GM10847 (cell line): ENCODE data around the gene IYD.

Source experiments
- POLR2A ChIP-seq: IDR thresholded peaks from 2 replicates; pipeline ENCODE4 v1.6.1; 2011; ENCODE audit not compliant: insufficient read length; ENCODE audit errors: extremely low read depth

The IYD gene

GRCh38 chr6:150368762-150369161 lies at the start of gene IYD:
TSS of gene IYD (plus strand) at chr6:150369012. CDS start at chr6:150369032, 20 bp downstream.
- TF ChIP-seq POLR2A, result no peak

- no peak for TF ChIP-seq POLR2A
Observed at GRCh38 chr6:150319924-150320323, 48.9 kb upstream of the IYD start.

GRCh38 chr6:150320442-150320841 lies 48.4 kb upstream of the IYD start:
- TF ChIP-seq POLR2A, result no peak

GRCh38 chr6:150322466-150322871 lies 46.3 kb upstream of the IYD start:
- TF ChIP-seq POLR2A, result no peak

GRCh38 chr6:150323205-150323604 lies 45.6 kb upstream of the IYD start:
- no peak for TF ChIP-seq POLR2A

GRCh38 chr6:150324044-150324443 lies 44.8 kb upstream of the IYD start:
- TF ChIP-seq POLR2A, result no peak

GRCh38 chr6:150325066-150325772 lies 43.6 kb upstream of the IYD start:
- no peak for TF ChIP-seq POLR2A

- no peak for TF ChIP-seq POLR2A
Observed at GRCh38 chr6:150327117-150327774, 41.6 kb upstream of the IYD start.

- no peak for TF ChIP-seq POLR2A
Observed at GRCh38 chr6:150328744-150329405, 39.9 kb upstream of the IYD start.

GRCh38 chr6:150331344-150331743 lies 37.5 kb upstream of the IYD start:
- TF ChIP-seq POLR2A, result no peak

- no peak for TF ChIP-seq POLR2A
Observed at GRCh38 chr6:150332939-150333584, 35.8 kb upstream of the IYD start.

GRCh38 chr6:150333585-150333941 lies 35.2 kb upstream of the IYD start:
- no peak for TF ChIP-seq POLR2A

- TF ChIP-seq POLR2A, result no peak
Observed at GRCh38 chr6:150334790-150335783, 33.7 kb upstream of the IYD start.

GRCh38 chr6:150336299-150336698 lies 32.5 kb upstream of the IYD start:
- no peak for TF ChIP-seq POLR2A

GRCh38 chr6:150336708-150337107 lies 32.1 kb upstream of the IYD start:
- TF ChIP-seq POLR2A, result no peak
